ENCODE results near the gene NTNG2.

- TF ChIP-seq POLR2A (IDR thresholded peaks at IDR 0.05; ENCODE audit: low read depth, low read length) = no peak
- TF ChIP-seq TAF1 (IDR thresholded peaks at IDR 0.05; ENCODE audit: borderline replicate concordance, low read depth, low read length) = no peak
Measured at GRCh38 chr9:132214027-132214622, 52.3 kb downstream of the NTNG2 start.
